Measurements from ENCODE around the gene BMP3. TPM values are rescaled to one million over a fixed set of nuclear protein-coding genes. Genes with fewer than 3 reads are reported as not detected.

BMP3 gene
- total RNA-seq, 2 donors from 2014 or later = not detected

DNA sequence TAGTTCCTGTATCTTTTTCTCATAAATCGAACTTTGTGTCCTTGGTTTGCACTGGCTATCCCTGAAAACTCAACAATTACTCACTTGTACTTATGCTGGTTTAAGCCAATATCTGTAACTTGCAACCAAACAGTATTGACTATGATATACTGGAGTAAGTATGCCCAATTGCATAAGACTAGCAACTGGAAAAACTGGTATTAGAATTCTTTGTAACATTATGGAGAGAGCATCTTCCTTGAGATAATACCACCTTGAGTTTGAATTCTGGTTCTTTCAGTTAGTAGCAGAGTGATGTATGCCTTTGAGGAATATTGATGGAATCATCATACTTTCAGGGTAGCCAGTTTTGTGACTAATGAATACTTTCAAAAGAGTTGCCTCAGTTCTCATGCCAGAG is 28.1 kb downstream of the BMP3 start:
- H3K4me1 Mint-ChIP-seq = no peaks in the 10 kb centered on the region
- H3K36me3 Mint-ChIP-seq (ENCODE audit: low read depth) = no peaks in the 10 kb centered on the region
- ATAC-seq (no peak), DNase-seq (no peak)
- no peaks in the 10 kb centered on the region for H3K9me3 ChIP-seq (ENCODE audit: control insufficient read depth, low read length, poor library complexity, severe bottlenecking)
- peaks cover 18% of the 10 kb centered on the region for H3K27me3 Mint-ChIP-seq
- no peak overlapping the region for H3K4me3 Mint-ChIP-seq
- H3K27ac Mint-ChIP-seq = no peak overlapping the region

DNA sequence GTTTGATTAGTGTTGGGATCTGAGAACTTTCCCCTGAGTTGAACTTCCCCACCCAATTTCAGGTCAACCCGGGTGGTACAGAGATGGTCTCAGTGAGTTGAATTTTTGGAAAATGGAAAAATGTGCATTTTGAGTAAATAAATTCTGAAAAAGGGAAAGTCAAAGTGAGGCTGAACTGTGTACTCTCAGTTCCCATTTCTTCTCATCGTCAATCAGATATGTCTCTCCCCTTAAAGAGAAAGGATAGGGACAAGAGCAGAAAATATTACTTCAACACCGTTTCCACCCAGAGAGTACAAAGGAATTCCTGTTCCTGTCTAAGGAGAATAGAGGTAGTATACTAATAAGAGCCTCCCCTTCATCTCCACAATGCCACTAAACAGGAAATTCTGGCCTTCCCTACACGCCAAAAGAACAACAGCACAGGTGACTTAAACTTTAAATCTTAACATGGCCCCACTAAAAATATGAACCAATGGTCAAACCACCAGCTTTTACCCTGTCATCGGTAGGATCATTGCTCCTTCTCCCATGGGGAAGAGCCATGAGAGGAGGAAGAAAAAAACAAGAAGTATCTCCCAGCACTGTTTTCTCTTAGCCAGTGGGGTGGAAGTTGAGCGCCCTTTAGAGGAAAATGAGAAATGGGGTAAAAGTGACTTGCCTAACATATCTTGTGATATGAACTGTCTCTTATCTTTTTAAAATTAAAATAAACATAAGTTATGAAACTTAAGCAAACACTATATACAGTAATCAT is 30.3 kb downstream of the BMP3 start:
- Mint-ChIP-seq H3K4me3 (no peak overlapping the region), H3K27me3 (peaks cover 24% of the 10 kb centered on the region), H3K27ac (no peak overlapping the region), H3K4me1 (peaks cover 2% of the 10 kb centered on the region), H3K36me3 (ENCODE audit: low read depth) (no peaks in the 10 kb centered on the region)
- no peaks in the 10 kb centered on the region for H3K9me3 ChIP-seq (ENCODE audit: control insufficient read depth, low read length, poor library complexity, severe bottlenecking)
- DNase-seq = no peak
- ATAC-seq = no peak

DNA sequence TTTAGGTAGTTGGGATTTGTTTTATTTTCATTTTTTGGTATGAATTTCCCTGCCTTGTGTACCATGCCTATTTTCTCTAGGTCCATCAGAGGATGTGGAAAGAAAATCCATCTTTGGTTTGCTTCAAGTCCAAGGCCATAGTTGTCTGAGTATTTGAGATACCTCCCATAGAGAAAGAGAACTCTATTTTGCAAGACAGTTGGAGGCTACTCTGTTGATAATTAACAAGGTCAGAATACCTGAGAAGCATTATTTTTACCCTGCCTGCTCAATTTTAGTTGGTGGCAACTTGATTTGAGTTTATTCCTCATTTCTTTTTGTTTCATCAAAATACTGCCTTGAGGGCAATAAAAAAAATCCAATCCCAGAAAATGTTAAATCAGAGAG is 30.8 kb downstream of the BMP3 start:
- ATAC-seq (no peak), DNase-seq (no peak)
- Mint-ChIP-seq H3K4me3 (no peak overlapping the region), H3K4me1 (peaks cover 2% of the 10 kb centered on the region), H3K27ac (no peak overlapping the region), H3K36me3 (ENCODE audit: low read depth) (no peaks in the 10 kb centered on the region), H3K27me3 (peaks cover 24% of the 10 kb centered on the region)
- no peaks in the 10 kb centered on the region for H3K9me3 ChIP-seq (ENCODE audit: control insufficient read depth, low read length, poor library complexity, severe bottlenecking)

DNA sequence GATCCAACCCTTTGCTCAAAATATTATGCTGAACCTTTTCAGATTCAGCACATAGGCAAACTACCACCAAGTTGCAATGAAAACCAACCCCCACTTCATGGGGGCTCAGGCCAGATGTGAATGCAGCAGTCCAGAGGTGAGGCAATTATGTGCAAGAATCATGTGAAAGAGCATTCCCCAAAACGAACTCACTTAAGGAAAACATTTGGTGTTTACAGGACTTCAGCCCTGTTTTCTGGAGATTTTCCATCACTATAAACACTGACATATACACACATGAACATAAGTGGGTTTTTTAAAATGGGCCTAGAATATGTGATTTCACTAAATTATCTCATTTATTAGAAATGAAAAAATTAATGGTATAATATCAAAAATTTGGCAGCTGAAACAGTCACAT is 31.5 kb downstream of the BMP3 start:
- Mint-ChIP-seq H3K36me3 (ENCODE audit: low read depth) (no peaks in the 10 kb centered on the region), H3K4me1 (peaks cover 2% of the 10 kb centered on the region), H3K27me3 (peaks cover 31% of the 10 kb centered on the region)

DNA sequence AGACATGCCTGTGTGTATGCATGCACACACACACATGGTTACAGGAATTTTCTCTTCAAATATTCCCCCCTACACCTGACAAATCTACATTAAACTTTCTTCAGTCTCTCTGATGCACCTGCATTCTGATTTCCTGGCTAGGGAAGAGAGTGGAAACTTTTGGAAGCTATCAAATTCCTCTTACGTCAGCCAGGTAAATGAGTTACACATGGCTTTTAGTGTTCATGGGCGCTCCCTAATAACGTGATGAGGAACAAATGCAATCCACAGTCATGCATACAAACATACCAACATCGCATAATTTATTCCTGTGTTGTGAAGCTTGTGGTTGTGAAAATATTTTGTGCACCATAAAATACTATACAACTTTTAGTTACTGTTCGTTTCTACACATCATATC is 34.9 kb downstream of the BMP3 start:
- DNase-seq = no peak
- peaks cover 4% of the 10 kb centered on the region for H3K4me1 Mint-ChIP-seq
- no peaks in the 10 kb centered on the region for H3K9me3 ChIP-seq (ENCODE audit: control insufficient read depth, low read length, poor library complexity, severe bottlenecking)
- H3K27ac Mint-ChIP-seq = no peak overlapping the region
- peaks cover 35% of the 10 kb centered on the region for H3K27me3 Mint-ChIP-seq
- no peaks in the 10 kb centered on the region for H3K36me3 Mint-ChIP-seq (ENCODE audit: low read depth)
- ATAC-seq = no peak
- H3K4me3 Mint-ChIP-seq = no peak overlapping the region

More for the DNA sequence above, 31.5 kb downstream of the BMP3 start:
- DNase-seq (no peak), ATAC-seq (no peak)
- H3K27ac Mint-ChIP-seq = no peak overlapping the region
- no peak overlapping the region for H3K4me3 Mint-ChIP-seq
- no peaks in the 10 kb centered on the region for H3K9me3 ChIP-seq (ENCODE audit: control insufficient read depth, low read length, poor library complexity, severe bottlenecking)

DNA sequence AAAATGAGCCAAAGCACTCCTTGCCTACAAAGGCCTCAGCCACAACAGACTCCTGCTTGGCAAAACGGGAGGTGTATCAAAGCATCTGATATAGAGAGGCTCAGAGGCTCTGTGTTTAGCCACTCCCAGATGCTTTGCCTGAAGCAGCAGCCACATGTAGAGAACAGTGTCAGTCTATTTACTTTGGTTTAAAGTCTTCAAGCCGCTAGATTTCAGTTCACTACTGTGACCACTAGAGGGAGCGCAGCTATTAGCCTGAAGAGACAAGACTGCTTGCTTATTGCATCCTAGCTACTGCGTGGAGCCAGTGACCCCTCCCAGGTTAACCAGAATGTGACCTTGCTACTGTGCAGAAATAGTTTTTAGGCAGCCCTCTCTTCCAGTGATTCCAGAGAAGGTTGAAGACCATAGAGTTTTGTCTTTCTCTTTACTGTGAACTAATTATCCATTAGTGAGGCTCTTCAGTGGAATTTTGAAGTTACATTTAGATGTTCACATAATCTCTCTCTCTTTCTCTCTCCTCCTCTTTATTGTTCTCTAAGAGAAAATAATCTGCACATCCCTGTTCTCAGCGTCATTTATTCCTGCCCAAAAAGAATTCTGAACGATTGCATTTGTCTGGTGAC is 39.3 kb downstream of the BMP3 start:
- H3K36me3 Mint-ChIP-seq (ENCODE audit: low read depth) = no peaks in the 10 kb centered on the region
- ATAC-seq = peak; percentile 90
- peaks cover 2% of the 10 kb centered on the region for H3K4me1 Mint-ChIP-seq
- peak in 2 of 3 donors; percentile 11 to 24 for DNase-seq
- H3K27ac Mint-ChIP-seq = no peak overlapping the region
- no peaks in the 10 kb centered on the region for H3K9me3 ChIP-seq (ENCODE audit: control insufficient read depth, low read length, poor library complexity, severe bottlenecking)
- peaks cover 39% of the 10 kb centered on the region for H3K27me3 Mint-ChIP-seq
- H3K4me3 Mint-ChIP-seq = no peak overlapping the region

DNA sequence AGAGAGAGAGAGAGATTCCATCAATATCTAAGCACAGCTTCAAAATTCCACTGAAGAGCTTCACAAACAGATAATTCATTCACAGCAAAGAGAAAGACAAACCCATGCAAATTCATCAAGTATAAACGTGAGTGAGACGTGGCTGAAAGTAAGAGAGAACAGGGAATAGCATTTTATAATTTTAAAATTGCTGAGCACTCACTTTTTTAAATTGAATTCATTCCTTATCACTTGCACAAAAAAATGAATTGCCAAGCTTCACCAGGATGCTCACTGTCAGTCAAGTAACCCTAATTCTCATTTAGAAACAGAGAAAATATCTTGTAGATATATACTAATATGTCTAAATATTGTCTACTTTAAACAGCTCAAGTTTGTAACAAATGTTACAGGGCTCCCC is 40.5 kb downstream of the BMP3 start:
- peaks cover 2% of the 10 kb centered on the region for H3K4me1 Mint-ChIP-seq
- no peak overlapping the region for H3K4me3 Mint-ChIP-seq
- no peak for DNase-seq
- ATAC-seq = no peak
- no peak overlapping the region for H3K27ac Mint-ChIP-seq
- H3K9me3 ChIP-seq (ENCODE audit: control insufficient read depth, low read length, poor library complexity, severe bottlenecking) = no peaks in the 10 kb centered on the region
- H3K27me3 Mint-ChIP-seq = peaks cover 40% of the 10 kb centered on the region
- no peaks in the 10 kb centered on the region for H3K36me3 Mint-ChIP-seq (ENCODE audit: low read depth)

DNA sequence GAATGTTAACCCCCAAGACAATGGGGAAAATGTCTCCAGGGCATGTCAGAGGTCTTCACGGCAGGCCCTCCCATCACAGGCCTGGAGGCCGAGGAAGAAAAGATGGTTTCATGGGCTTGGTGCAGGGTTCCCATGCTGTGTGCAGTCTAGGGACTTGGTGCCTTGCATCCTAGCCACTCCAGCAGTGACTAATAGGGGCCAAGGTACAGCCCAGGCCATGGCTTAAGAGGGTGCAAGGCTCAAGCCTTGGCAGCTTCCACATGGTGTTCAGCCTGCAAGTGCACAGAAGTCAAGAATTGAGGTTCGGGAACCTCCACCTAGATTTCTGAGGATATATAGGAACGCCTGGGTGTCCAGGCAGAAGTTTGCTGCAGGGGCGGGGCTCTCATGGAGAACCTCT is 50.6 kb downstream of the BMP3 start:
- peaks cover 4% of the 10 kb centered on the region for H3K36me3 Mint-ChIP-seq (ENCODE audit: low read depth)
- H3K4me3 Mint-ChIP-seq = no peak overlapping the region
- H3K9me3 ChIP-seq (ENCODE audit: control insufficient read depth, low read length, poor library complexity, severe bottlenecking) = no peaks in the 10 kb centered on the region
- H3K27ac Mint-ChIP-seq = no peak overlapping the region
- no peak for ATAC-seq
- no peak for DNase-seq
- H3K27me3 Mint-ChIP-seq = peaks cover 30% of the 10 kb centered on the region
- H3K4me1 Mint-ChIP-seq = peaks cover 3% of the 10 kb centered on the region

DNA sequence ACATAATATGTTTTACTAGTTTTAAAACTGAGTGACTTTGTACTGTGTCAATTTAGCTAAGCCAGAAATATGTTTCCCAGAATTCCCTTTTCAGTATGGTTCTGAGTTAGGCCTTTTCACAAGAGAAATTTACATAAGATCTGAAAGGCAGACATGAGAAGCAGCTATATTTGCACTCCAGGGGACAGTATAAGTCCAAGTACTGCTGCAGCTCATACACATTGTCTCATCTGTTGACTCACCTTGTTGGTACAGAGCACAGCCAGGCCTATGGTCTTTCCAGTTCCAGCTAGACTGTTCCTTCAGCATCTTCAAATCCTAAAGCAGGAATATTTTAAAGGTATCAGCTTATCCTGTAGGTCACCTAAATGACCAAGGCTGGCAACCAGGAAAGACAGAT is 53.5 kb downstream of the BMP3 start:
- Mint-ChIP-seq H3K4me1 (no peaks in the 10 kb centered on the region), H3K27me3 (peaks cover 16% of the 10 kb centered on the region), H3K27ac (no peak overlapping the region), H3K36me3 (ENCODE audit: low read depth) (no peaks in the 10 kb centered on the region), H3K4me3 (no peak overlapping the region)
- no peaks in the 10 kb centered on the region for H3K9me3 ChIP-seq (ENCODE audit: control insufficient read depth, low read length, poor library complexity, severe bottlenecking)
- DNase-seq (no peak), ATAC-seq (no peak)

DNA sequence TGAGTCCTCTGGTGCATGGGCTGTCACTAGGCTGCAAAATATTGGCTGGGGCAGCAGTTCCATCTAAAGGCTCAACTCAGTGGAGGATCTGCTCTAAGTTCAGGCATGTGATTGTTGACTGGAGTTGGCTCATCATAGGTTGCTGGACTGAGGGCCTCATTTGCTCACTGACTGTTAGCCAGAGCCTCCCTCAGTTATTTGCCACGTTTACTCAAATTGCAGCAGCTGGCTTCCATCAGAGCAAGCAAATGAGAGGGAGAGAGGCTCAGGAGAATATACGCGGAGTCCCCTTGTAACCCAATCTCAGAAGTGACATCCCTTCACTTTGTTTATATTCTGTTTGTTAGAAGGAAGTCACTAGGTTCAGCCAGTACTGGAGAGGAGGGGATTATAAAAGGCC is 54.1 kb downstream of the BMP3 start:
- H3K36me3 Mint-ChIP-seq (ENCODE audit: low read depth) = no peaks in the 10 kb centered on the region
- ATAC-seq (no peak), DNase-seq (no peak)
- no peaks in the 10 kb centered on the region for H3K9me3 ChIP-seq (ENCODE audit: control insufficient read depth, low read length, poor library complexity, severe bottlenecking)
- H3K4me1 Mint-ChIP-seq = no peaks in the 10 kb centered on the region
- H3K4me3 Mint-ChIP-seq = no peak overlapping the region
- peaks cover 14% of the 10 kb centered on the region for H3K27me3 Mint-ChIP-seq
- no peak overlapping the region for H3K27ac Mint-ChIP-seq

DNA sequence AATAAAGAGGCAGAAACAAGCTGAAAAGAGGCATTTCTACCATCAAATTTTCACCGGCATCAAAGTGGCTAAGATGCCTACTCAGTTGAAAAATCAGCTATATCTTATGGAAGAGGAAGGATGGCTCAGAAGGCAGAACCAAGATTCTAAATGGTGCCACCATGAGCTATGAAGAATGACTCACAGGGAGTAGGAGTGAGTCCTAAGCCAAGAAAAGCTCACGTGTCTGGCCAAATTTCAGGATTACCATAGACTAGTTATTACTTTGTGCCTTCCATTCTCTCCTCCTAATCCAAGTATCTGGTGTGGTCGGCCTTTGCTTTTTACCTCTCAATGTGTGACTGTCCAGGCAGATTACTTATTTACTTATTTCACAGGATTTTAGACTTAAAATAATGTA is 54.8 kb downstream of the BMP3 start:
- Mint-ChIP-seq H3K27me3 (peaks cover 11% of the 10 kb centered on the region), H3K4me3 (no peak overlapping the region), H3K4me1 (no peaks in the 10 kb centered on the region), H3K27ac (no peak overlapping the region), H3K36me3 (ENCODE audit: low read depth) (no peaks in the 10 kb centered on the region)
- ATAC-seq (no peak), DNase-seq (no peak)
- H3K9me3 ChIP-seq (ENCODE audit: control insufficient read depth, low read length, poor library complexity, severe bottlenecking) = no peaks in the 10 kb centered on the region

DNA sequence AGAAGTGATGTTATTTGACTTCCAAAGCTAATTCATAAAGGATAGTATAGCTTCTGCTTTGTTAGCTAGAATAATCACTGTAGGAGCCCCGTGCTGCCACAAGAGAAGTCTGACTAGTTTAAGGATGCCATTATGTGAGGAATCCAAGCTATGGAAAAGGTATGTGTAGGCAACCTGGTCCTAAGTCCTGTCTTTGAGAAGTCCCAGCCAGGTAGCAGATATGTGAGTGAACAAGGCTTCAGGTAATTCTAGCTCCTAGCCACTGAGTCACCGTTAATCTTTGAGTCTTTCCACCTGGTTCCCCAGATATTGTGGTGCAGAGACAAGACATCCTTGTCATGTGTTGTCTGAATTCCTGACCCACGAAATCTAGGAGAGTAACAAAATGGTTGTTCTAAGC is 55.5 kb downstream of the BMP3 start:
- H3K9me3 ChIP-seq (ENCODE audit: control insufficient read depth, low read length, poor library complexity, severe bottlenecking) = no peaks in the 10 kb centered on the region
- H3K36me3 Mint-ChIP-seq (ENCODE audit: low read depth) = no peaks in the 10 kb centered on the region
- peaks cover 11% of the 10 kb centered on the region for H3K27me3 Mint-ChIP-seq
- no peak overlapping the region for H3K27ac Mint-ChIP-seq
- ATAC-seq = no peak
- H3K4me1 Mint-ChIP-seq = no peaks in the 10 kb centered on the region
- no peak for DNase-seq
- H3K4me3 Mint-ChIP-seq = no peak overlapping the region

DNA sequence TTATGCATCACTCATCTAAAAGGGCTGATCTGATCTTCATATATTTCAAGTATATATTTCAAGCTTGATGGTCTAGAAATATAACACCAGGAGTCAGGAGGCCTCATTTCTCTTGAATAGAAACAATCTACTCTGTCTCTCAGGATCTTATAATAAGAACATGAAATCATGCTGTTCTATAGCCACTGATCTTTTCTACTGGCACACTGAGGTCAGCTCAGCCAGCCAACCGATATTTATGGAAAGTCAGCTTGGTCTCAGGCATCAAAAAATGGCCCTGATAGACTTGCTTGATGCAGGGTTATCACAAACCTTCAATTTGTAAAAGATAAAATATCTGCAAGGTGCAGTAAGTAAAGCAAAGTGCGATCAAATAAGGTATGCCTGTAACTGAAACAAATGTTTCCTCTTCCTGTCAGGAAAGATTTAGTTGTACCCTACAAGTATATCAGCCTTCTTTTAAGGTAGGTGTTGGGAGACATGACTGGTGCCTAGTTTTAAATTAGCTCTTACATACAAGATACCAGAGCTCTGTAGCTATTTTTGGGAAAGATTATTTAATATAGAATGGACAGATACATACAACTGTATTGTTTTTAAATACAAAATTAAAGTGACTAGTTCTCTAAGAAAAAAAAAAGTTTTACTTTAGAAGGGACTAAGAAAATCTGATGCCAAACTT is 63.4 kb downstream of the BMP3 start:
- ATAC-seq (no peak), DNase-seq (no peak)
- no peaks in the 10 kb centered on the region for H3K9me3 ChIP-seq (ENCODE audit: control insufficient read depth, low read length, poor library complexity, severe bottlenecking)
- Mint-ChIP-seq H3K36me3 (ENCODE audit: low read depth) (no peaks in the 10 kb centered on the region), H3K27ac (no peak overlapping the region), H3K4me3 (no peak overlapping the region), H3K27me3 (peaks cover 6% of the 10 kb centered on the region), H3K4me1 (no peaks in the 10 kb centered on the region)

Data from T-helper 17 cell (primary cell).